HEK293 (cell line): ENCODE results near the gene PIGN.

Source experiments
- CTCF ChIA-PET: fragments of 350-600 bp; formaldehyde crosslinking; extraction: SDS; loops from one replicate; lab custom pipeline; 2021; ENCODE audit warnings: antibody characterized with exemption; lab: Yijun Ruan, JAX
- POLR2A ChIA-PET: fragments of 300-600 bp; formaldehyde crosslinking; extraction: SDS; loops from one replicate; lab custom pipeline; 2020; ENCODE audit warnings: antibody characterized with exemption, inconsistent platforms; lab: Yijun Ruan, JAX
- H3K27ac ChIP-seq: fragments of 200-500 bp; sonication (Bioruptor generic); 2 replicates; pipeline ENCODE4 v1.5.1; 2014; ENCODE audit warnings: low read depth, low read length, control low read depth, inconsistent platforms; ENCODE audit errors: extremely low read depth
- H3K36me3 ChIP-seq, 2 experiments: fragments of 200-500 bp in 1 of 2; sonication (Bioruptor generic) in 1 of 2; 1 replicate in 1 of 2; 2 replicates in 1 of 2; pipeline ENCODE4 v1.5.1; 2014 to 2017; ENCODE audit warnings: inconsistent platforms in 2 of 2, low read length in 2 of 2; ENCODE audit not compliant: control insufficient read depth in 2 of 2, insufficient read depth in 1 of 2
- H3K4me1 ChIP-seq: fragments of 200-500 bp; sonication (Bioruptor generic); 2 replicates; pipeline ENCODE4 v1.5.1; 2014; ENCODE audit warnings: mild to moderate bottlenecking, low read length, inconsistent platforms; ENCODE audit not compliant: control insufficient read depth, insufficient read depth
- H3K4me3 ChIP-seq: 2 replicates; pipeline ENCODE4 v1.5.1; 2011; ENCODE audit warnings: low read depth, mild to moderate bottlenecking, control low read depth, low read length, moderate library complexity
- H3K9me3 ChIP-seq: fragments of 200-500 bp; sonication (Bioruptor generic); 2 replicates; pipeline ENCODE4 v1.5.1; 2014; ENCODE audit warnings: low read depth, low read length, inconsistent platforms; ENCODE audit not compliant: control insufficient read depth, insufficient read depth
- ATF2 ChIP-seq: fragments of 450-650 bp; formaldehyde crosslinking; IDR thresholded peaks from 2 replicates; pipeline ENCODE4 v1.5.1; 2016; ENCODE audit warnings: missing biosample characterization, missing genetic modification characterization, low read depth
- FEZF1 ChIP-seq: fragments of 450-650 bp; formaldehyde crosslinking; IDR thresholded peaks from 2 replicates; pipeline ENCODE4 v1.5.1; 2016; ENCODE audit warnings: missing biosample characterization, missing genetic modification characterization
- GFI1B ChIP-seq: fragments of 450-650 bp; formaldehyde crosslinking; IDR thresholded peaks from 2 replicates; pipeline ENCODE4 v1.5.1; 2016; ENCODE audit warnings: missing biosample characterization, missing genetic modification characterization
- HIC1 ChIP-seq: fragments of 450-650 bp; formaldehyde crosslinking; IDR thresholded peaks from 2 replicates; pipeline ENCODE4 v1.5.1; 2016; ENCODE audit warnings: missing biosample characterization, missing genetic modification characterization
- KLF1 ChIP-seq: fragments of 450-650 bp; formaldehyde crosslinking; IDR thresholded peaks from 2 replicates; pipeline ENCODE4 v1.5.1; 2016; ENCODE audit warnings: missing biosample characterization, missing genetic modification characterization
- MZF1 ChIP-seq: fragments of 450-650 bp; formaldehyde crosslinking; IDR thresholded peaks from 2 replicates; pipeline ENCODE4 v1.5.1; 2017; ENCODE audit warnings: missing biosample characterization, missing genetic modification characterization, borderline replicate concordance
- SCRT2 ChIP-seq: fragments of 450-650 bp; formaldehyde crosslinking; IDR thresholded peaks from 2 replicates; pipeline ENCODE4 v1.5.1; 2016; ENCODE audit warnings: missing biosample characterization, missing genetic modification characterization
- ZBTB10 ChIP-seq: fragments of 450-650 bp; formaldehyde crosslinking; IDR thresholded peaks from 2 replicates; pipeline ENCODE4 v1.5.1; 2016; ENCODE audit warnings: missing biosample characterization, missing genetic modification characterization
- ZNF138 ChIP-seq: fragments of 450-650 bp; formaldehyde crosslinking; IDR thresholded peaks from 2 replicates; pipeline ENCODE4 v1.5.1; 2016; ENCODE audit warnings: missing biosample characterization, missing genetic modification characterization, borderline replicate concordance
- ZNF148 ChIP-seq: fragments of 450-650 bp; formaldehyde crosslinking; IDR thresholded peaks from 2 replicates; pipeline ENCODE4 v1.5.0; 2017; ENCODE audit warnings: missing biosample characterization, missing genetic modification characterization, borderline replicate concordance
- ZNF169 ChIP-seq: fragments of 450-650 bp; formaldehyde crosslinking; IDR thresholded peaks from 2 replicates; pipeline ENCODE4 v1.5.1; 2016; ENCODE audit warnings: missing biosample characterization, missing genetic modification characterization
- ZNF184 ChIP-seq: fragments of 450-650 bp; IDR thresholded peaks from 2 replicates; pipeline ENCODE4 v1.5.1; 2018; ENCODE audit warnings: missing biosample characterization, mild to moderate bottlenecking, missing genetic modification characterization
- ZNF223 ChIP-seq: fragments of 450-650 bp; formaldehyde crosslinking; IDR thresholded peaks from 2 replicates; pipeline ENCODE4 v1.5.1; 2016; ENCODE audit warnings: missing biosample characterization, missing genetic modification characterization
- ZNF292 ChIP-seq: fragments of 450-650 bp; formaldehyde crosslinking; IDR thresholded peaks from 2 replicates; pipeline ENCODE4 v1.5.1; 2016; ENCODE audit warnings: low read depth, missing biosample characterization, missing genetic modification characterization, borderline replicate concordance
- ZNF302 ChIP-seq: fragments of 450-650 bp; formaldehyde crosslinking; IDR thresholded peaks from 2 replicates; pipeline ENCODE4 v1.5.1; 2016; ENCODE audit warnings: missing biosample characterization, missing genetic modification characterization, low read depth
- ZNF366 ChIP-seq: fragments of 450-650 bp; formaldehyde crosslinking; conservative IDR thresholded peaks from 2 replicates; pipeline ENCODE4 v1.5.1; 2016; ENCODE audit warnings: missing biosample characterization, missing genetic modification characterization
- ZNF416 ChIP-seq: fragments of 450-650 bp; formaldehyde crosslinking; IDR thresholded peaks from 2 replicates; pipeline ENCODE4 v1.5.1; 2016; ENCODE audit warnings: missing biosample characterization, missing genetic modification characterization
- ZNF529 ChIP-seq: fragments of 450-650 bp; formaldehyde crosslinking; IDR thresholded peaks from 2 replicates; pipeline ENCODE4 v1.5.1; 2017; ENCODE audit warnings: missing genetic modification characterization, missing biosample characterization; ENCODE audit not compliant: insufficient replicate concordance
- ZNF530 ChIP-seq: fragments of 450-650 bp; formaldehyde crosslinking; IDR thresholded peaks from 2 replicates; pipeline ENCODE4 v1.5.1; 2016; ENCODE audit warnings: low read depth, missing biosample characterization, missing genetic modification characterization
- ZNF544 ChIP-seq: fragments of 450-650 bp; formaldehyde crosslinking; IDR thresholded peaks from 2 replicates; pipeline ENCODE4 v1.5.0; 2017; ENCODE audit warnings: missing biosample characterization, missing genetic modification characterization
- ZNF560 ChIP-seq: fragments of 450-650 bp; formaldehyde crosslinking; IDR thresholded peaks from 2 replicates; pipeline ENCODE4 v1.5.1; 2017; ENCODE audit warnings: missing biosample characterization, missing genetic modification characterization, borderline replicate concordance
- ZNF664 ChIP-seq: fragments of 450-650 bp; formaldehyde crosslinking; IDR thresholded peaks from 2 replicates; pipeline ENCODE4 v1.5.1; 2016; ENCODE audit warnings: missing biosample characterization, missing genetic modification characterization
- ZNF677 ChIP-seq: fragments of 450-650 bp; IDR thresholded peaks from 2 replicates; pipeline ENCODE4 v1.5.0; 2018; ENCODE audit warnings: missing biosample characterization, mild to moderate bottlenecking, missing genetic modification characterization, moderate library complexity
- ZNF701 ChIP-seq: fragments of 450-650 bp; formaldehyde crosslinking; IDR thresholded peaks from 2 replicates; pipeline ENCODE4 v1.5.1; 2016; ENCODE audit warnings: missing biosample characterization, missing genetic modification characterization
- ZNF777 ChIP-seq: fragments of 450-650 bp; formaldehyde crosslinking; IDR thresholded peaks from 2 replicates; pipeline ENCODE4 v1.5.1; 2017; ENCODE audit warnings: missing biosample characterization, missing genetic modification characterization, borderline replicate concordance
- ZSCAN16 ChIP-seq: fragments of 450-650 bp; formaldehyde crosslinking; IDR thresholded peaks from 2 replicates; pipeline ENCODE4 v1.5.1; 2016; ENCODE audit warnings: missing biosample characterization, missing genetic modification characterization
- ZXDB ChIP-seq: fragments of 450-650 bp; formaldehyde crosslinking; IDR thresholded peaks from 2 replicates; pipeline ENCODE4 v1.5.1; 2016; ENCODE audit warnings: missing biosample characterization, missing genetic modification characterization

Gene PIGN

GRCh38 chr18:62033756-62034155 is 153.1 kb downstream of the PIGN start:
- ChIA-PET CTCF (no interaction called here), POLR2A (no interaction called here)
- TF ChIP-seq ZNF292 (tag by site-specific recombination): no peak
- no peak for TF ChIP-seq ZNF529 (tag by site-specific recombination)
- TF ChIP-seq ZNF416 (tag by site-specific recombination): no peak
- TF ChIP-seq ZNF184 (tag by site-specific recombination): no peak
- TF ChIP-seq ZBTB10: no peak
- no peak for TF ChIP-seq ZNF148
- TF ChIP-seq ZNF530 (tag by site-specific recombination): no peak
- TF ChIP-seq ZNF544 (tag by site-specific recombination): no peak
- no peak for TF ChIP-seq ATF2 (tag by site-specific recombination)
- no peak for TF ChIP-seq ZNF223 (tag by site-specific recombination)
- TF ChIP-seq FEZF1 (tag by site-specific recombination): no peak
- TF ChIP-seq ZNF138 (tag by site-specific recombination): no peak
- no peak for TF ChIP-seq ZXDB (tag by site-specific recombination)
- no peak for TF ChIP-seq ZNF560 (tag by site-specific recombination)
- TF ChIP-seq SCRT2 (tag by site-specific recombination): no peak
- TF ChIP-seq ZNF302 (tag by site-specific recombination): no peak
- no peak for TF ChIP-seq ZNF677 (tag by site-specific recombination)
- H3K4me1 ChIP-seq: peaks cover 2% of the 10 kb centered on the region; the same call in 1 of the 2 replicates
- no peaks in the 10 kb centered on the region for H3K36me3 ChIP-seq
- no peak overlapping the region for H3K4me3 ChIP-seq
- H3K27ac ChIP-seq: no peak overlapping the region
- no peaks in the 10 kb centered on the region for H3K9me3 ChIP-seq

GRCh38 chr18:62033207-62033606 is 153.6 kb downstream of the PIGN start:
- POLR2A ChIA-PET: no interaction called here
- Histone ChIP-seq H3K9me3 (no peaks in the 10 kb centered on the region), H3K4me1 (no peaks in the 10 kb centered on the region), H3K4me3 (no peak overlapping the region), H3K27ac (no peak overlapping the region), H3K36me3 (no peaks in the 10 kb centered on the region)
- CTCF ChIA-PET: no interaction called here
- TF ChIP-seq ZNF664 (no peak), HIC1 (tag by site-specific recombination) (no peak), MZF1 (tag by site-specific recombination) (no peak), ZNF366 (no peak), ZNF169 (tag by site-specific recombination) (no peak), ZNF677 (tag by site-specific recombination) (no peak), ZSCAN16 (tag by site-specific recombination) (no peak), KLF1 (tag by site-specific recombination) (no peak), ZNF777 (tag by site-specific recombination) (no peak), ZNF701 (no peak), GFI1B (tag by site-specific recombination) (no peak)
